Loucy (cell line): Measurements from ENCODE around the gene MCU.

ENCODE experiments used
- CTCF ChIP-seq: fragments of 200-600 bp; sonication (generic); conservative IDR thresholded peaks from 2 replicates; pipeline ENCODE4 v1.5.1; 2014; ENCODE audit warnings: mild to moderate bottlenecking, antibody characterized with exemption, low read length
- EZH2phosphoT487 ChIP-seq: fragments of 200-600 bp; IDR thresholded peaks from 2 replicates; pipeline ENCODE4 v1.6.1; 2018; ENCODE audit warnings: antibody characterized with exemption, mild to moderate bottlenecking, moderate library complexity, borderline replicate concordance

- TF ChIP-seq CTCF = no peak
- TF ChIP-seq EZH2phosphoT487 = no peak
Measured at GRCh38 chr10:72742092-72742491, 50.1 kb downstream of the MCU start.
